HepG2 (cell line): ENCODE measurements around the gene EPHA10.

Experiments
- BRCA1 ChIP-seq: sonication (generic); formaldehyde crosslinking; IDR thresholded peaks from 2 replicates; pipeline ENCODE4 v1.4.0; 2020; ENCODE audit warnings: missing genetic modification reagents
- DNMT1 ChIP-seq: sonication (generic); formaldehyde crosslinking; IDR thresholded peaks from 2 replicates; pipeline ENCODE4 v1.5.1; 2020; ENCODE audit warnings: mild to moderate bottlenecking, missing genetic modification reagents
- ETV6 ChIP-seq: sonication (generic); formaldehyde crosslinking; conservative IDR thresholded peaks from 2 replicates; pipeline ENCODE4 v1.4.0; 2020; ENCODE audit warnings: missing genetic modification reagents
- HNRNPH1 ChIP-seq: fragments of 200-400 bp; formaldehyde crosslinking; optimal IDR thresholded peaks from 2 replicates; pipeline ENCODE3; 2017; ENCODE audit warnings: mild to moderate bottlenecking, low read depth, low read length
- PRPF4 ChIP-seq: fragments of 200-400 bp; formaldehyde crosslinking; IDR thresholded peaks from 2 replicates; pipeline ENCODE4 v1.6.1; 2016; ENCODE audit warnings: low read length, low read depth; ENCODE audit not compliant: poor library complexity, severe bottlenecking
- U2AF2 ChIP-seq: fragments of 200-400 bp; formaldehyde crosslinking; IDR thresholded peaks from 2 replicates; pipeline ENCODE4 v1.6.1; 2017; ENCODE audit warnings: low read depth, mild to moderate bottlenecking, low read length
- ZNF260 ChIP-seq: sonication (generic); formaldehyde crosslinking; IDR thresholded peaks from 2 replicates; pipeline ENCODE4 v1.4.0; 2020; ENCODE audit warnings: missing genetic modification reagents, low read depth, mild to moderate bottlenecking, borderline replicate concordance
- TF ChIP-seq, protein P1 (sequence below): sonication (generic); formaldehyde crosslinking; IDR thresholded peaks from 2 replicates; pipeline ENCODE4 v1.5.0; 2020; ENCODE audit warnings: missing genetic modification reagents, mild to moderate bottlenecking, borderline replicate concordance
- TF ChIP-seq, protein P2 (sequence below): sonication (generic); formaldehyde crosslinking; IDR thresholded peaks from 2 replicates; pipeline ENCODE4 v1.4.0; 2020; ENCODE audit warnings: missing genetic modification reagents
- TF ChIP-seq, protein P3 (sequence below): sonication (generic); formaldehyde crosslinking; IDR thresholded peaks from 2 replicates; pipeline ENCODE4 v1.9.0; 2021; ENCODE audit warnings: missing genetic modification reagents, mild to moderate bottlenecking, borderline replicate concordance
- TF ChIP-seq, protein P4 (sequence below): sonication (generic); formaldehyde crosslinking; IDR thresholded peaks from 2 replicates; pipeline ENCODE4 v1.8.1; 2022; ENCODE audit warnings: low read depth, mild to moderate bottlenecking, missing genetic modification reagents
- TF ChIP-seq, protein P5 (sequence below): sonication (generic); formaldehyde crosslinking; conservative IDR thresholded peaks from 2 replicates; pipeline ENCODE4 v1.8.0; 2022; ENCODE audit warnings: low read depth, missing genetic modification reagents

DNA sequence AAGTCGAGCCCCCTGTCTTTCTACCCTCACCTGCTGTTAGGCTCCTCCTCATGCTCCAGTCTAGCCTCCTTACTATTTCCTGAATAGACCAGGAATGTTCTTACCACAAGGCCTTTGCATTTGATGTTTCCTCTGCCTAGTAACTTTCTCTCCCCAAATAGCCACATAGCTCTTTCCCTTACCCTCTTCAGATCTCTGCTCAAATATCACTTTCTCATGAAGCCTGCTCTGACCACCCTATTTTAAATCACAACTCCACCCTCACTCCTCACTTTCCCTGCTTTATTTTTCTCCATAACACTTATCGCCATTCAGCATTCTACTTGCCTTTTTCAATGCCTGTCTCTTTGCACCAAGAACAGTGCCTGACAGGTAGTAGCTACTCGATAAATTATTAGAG is 79.2 kb downstream of the EPHA10 start:
- TF ChIP-seq, protein P1, sequence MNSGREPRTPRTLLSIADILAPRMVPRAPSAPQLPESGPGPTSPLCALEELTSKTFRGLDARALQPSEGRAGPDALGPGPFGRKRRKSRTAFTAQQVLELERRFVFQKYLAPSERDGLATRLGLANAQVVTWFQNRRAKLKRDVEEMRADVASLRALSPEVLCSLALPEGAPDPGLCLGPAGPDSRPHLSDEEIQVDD (CRISPR knock-in tag), result no peak
- TF ChIP-seq, protein P2, sequence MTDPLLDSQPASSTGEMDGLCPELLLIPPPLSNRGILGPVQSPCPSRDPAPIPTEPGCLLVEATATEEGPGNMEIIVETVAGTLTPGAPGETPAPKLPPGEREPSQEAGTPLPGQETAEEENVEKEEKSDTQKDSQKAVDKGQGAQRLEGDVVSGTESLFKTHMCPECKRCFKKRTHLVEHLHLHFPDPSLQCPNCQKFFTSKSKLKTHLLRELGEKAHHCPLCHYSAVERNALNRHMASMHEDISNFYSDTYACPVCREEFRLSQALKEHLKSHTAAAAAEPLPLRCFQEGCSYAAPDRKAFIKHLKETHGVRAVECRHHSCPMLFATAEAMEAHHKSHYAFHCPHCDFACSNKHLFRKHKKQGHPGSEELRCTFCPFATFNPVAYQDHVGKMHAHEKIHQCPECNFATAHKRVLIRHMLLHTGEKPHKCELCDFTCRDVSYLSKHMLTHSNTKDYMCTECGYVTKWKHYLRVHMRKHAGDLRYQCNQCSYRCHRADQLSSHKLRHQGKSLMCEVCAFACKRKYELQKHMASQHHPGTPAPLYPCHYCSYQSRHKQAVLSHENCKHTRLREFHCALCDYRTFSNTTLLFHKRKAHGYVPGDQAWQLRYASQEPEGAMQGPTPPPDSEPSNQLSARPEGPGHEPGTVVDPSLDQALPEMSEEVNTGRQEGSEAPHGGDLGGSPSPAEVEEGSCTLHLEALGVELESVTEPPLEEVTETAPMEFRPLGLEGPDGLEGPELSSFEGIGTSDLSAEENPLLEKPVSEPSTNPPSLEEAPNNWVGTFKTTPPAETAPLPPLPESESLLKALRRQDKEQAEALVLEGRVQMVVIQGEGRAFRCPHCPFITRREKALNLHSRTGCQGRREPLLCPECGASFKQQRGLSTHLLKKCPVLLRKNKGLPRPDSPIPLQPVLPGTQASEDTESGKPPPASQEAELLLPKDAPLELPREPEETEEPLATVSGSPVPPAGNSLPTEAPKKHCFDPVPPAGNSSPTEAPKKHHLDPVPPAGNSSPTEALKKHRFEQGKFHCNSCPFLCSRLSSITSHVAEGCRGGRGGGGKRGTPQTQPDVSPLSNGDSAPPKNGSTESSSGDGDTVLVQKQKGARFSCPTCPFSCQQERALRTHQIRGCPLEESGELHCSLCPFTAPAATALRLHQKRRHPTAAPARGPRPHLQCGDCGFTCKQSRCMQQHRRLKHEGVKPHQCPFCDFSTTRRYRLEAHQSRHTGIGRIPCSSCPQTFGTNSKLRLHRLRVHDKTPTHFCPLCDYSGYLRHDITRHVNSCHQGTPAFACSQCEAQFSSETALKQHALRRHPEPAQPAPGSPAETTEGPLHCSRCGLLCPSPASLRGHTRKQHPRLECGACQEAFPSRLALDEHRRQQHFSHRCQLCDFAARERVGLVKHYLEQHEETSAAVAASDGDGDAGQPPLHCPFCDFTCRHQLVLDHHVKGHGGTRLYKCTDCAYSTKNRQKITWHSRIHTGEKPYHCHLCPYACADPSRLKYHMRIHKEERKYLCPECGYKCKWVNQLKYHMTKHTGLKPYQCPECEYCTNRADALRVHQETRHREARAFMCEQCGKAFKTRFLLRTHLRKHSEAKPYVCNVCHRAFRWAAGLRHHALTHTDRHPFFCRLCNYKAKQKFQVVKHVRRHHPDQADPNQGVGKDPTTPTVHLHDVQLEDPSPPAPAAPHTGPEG (CRISPR knock-in tag), result no peak
- TF ChIP-seq, protein P3, sequence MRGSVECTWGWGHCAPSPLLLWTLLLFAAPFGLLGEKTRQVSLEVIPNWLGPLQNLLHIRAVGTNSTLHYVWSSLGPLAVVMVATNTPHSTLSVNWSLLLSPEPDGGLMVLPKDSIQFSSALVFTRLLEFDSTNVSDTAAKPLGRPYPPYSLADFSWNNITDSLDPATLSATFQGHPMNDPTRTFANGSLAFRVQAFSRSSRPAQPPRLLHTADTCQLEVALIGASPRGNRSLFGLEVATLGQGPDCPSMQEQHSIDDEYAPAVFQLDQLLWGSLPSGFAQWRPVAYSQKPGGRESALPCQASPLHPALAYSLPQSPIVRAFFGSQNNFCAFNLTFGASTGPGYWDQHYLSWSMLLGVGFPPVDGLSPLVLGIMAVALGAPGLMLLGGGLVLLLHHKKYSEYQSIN (CRISPR knock-in tag), result no peak
- TF ChIP-seq HNRNPH1 (no peak), U2AF2 (no peak), DNMT1 (CRISPR knock-in tag) (no peak), ZNF260 (CRISPR knock-in tag) (no peak), PRPF4 (no peak), BRCA1 (CRISPR knock-in tag) (no peak), ETV6 (CRISPR knock-in tag) (no peak)
- TF ChIP-seq, protein P4, sequence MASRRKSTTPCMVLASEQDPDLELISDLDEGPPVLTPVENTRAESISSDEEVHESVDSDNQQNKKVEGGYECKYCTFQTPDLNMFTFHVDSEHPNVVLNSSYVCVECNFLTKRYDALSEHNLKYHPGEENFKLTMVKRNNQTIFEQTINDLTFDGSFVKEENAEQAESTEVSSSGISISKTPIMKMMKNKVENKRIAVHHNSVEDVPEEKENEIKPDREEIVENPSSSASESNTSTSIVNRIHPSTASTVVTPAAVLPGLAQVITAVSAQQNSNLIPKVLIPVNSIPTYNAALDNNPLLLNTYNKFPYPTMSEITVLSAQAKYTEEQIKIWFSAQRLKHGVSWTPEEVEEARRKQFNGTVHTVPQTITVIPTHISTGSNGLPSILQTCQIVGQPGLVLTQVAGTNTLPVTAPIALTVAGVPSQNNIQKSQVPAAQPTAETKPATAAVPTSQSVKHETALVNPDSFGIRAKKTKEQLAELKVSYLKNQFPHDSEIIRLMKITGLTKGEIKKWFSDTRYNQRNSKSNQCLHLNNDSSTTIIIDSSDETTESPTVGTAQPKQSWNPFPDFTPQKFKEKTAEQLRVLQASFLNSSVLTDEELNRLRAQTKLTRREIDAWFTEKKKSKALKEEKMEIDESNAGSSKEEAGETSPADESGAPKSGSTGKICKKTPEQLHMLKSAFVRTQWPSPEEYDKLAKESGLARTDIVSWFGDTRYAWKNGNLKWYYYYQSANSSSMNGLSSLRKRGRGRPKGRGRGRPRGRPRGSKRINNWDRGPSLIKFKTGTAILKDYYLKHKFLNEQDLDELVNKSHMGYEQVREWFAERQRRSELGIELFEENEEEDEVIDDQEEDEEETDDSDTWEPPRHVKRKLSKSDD, result no peak
- TF ChIP-seq, protein P5, sequence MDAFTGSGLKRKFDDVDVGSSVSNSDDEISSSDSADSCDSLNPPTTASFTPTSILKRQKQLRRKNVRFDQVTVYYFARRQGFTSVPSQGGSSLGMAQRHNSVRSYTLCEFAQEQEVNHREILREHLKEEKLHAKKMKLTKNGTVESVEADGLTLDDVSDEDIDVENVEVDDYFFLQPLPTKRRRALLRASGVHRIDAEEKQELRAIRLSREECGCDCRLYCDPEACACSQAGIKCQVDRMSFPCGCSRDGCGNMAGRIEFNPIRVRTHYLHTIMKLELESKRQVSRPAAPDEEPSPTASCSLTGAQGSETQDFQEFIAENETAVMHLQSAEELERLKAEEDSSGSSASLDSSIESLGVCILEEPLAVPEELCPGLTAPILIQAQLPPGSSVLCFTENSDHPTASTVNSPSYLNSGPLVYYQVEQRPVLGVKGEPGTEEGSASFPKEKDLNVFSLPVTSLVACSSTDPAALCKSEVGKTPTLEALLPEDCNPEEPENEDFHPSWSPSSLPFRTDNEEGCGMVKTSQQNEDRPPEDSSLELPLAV, result no peak
